ENCODE data around the gene THSD7B. TPM values are rescaled to one million over a fixed set of nuclear protein-coding genes. Genes with fewer than 3 reads are reported as not detected.

Gene THSD7B
- total and polyA plus RNA-seq, 3 experiments from 2014 or later: not detected

GRCh38 chr2:137508739-137509384, 743.5 kb downstream of the THSD7B start:
- H3K36me3 ChIP-seq (ENCODE audit: insufficient read depth, low read length): no peaks in the 10 kb centered on the region

GRCh38 chr2:137511526-137511925, 746.2 kb downstream of the THSD7B start:
- Mint-ChIP-seq H3K27me3 (peaks cover 0 to 1% of the 10 kb centered on the region in 2 donors), H3K4me1 (no peaks in the 10 kb centered on the region), H3K36me3 (no peaks in the 10 kb centered on the region), H3K4me3 (no peak overlapping the region), H3K9me3 (peaks cover 2 to 12% (median 6%) of the 10 kb centered on the region in 5 donors), H3K27ac (no peak overlapping the region)
- H3K27ac ChIP-seq (ENCODE audit: low read depth, low read length): no peak overlapping the region
- H3K36me3 ChIP-seq (ENCODE audit: insufficient read depth, low read length): no peaks in the 10 kb centered on the region
- H3K4me1 ChIP-seq (ENCODE audit: insufficient read depth, low read length): no peaks in the 10 kb centered on the region
- ChIA-PET CTCF (no interaction called here), POLR2A (no interaction called here)
- no peak overlapping the region for H3K4me3 ChIP-seq (ENCODE audit: low read length)
- no peak for DNase-seq
- H3K9me3 ChIP-seq (ENCODE audit: low read length): no peaks in the 10 kb centered on the region
- H3K27me3 ChIP-seq (ENCODE audit: insufficient read depth, low read length, poor library complexity, severe bottlenecking): no peaks in the 10 kb centered on the region

More at GRCh38 chr2:137508739-137509384, 743.5 kb downstream of the THSD7B start:
- no peaks in the 10 kb centered on the region for H3K27me3 ChIP-seq (ENCODE audit: insufficient read depth, low read length, poor library complexity, severe bottlenecking)
- DNase-seq: no peak
- no peaks in the 10 kb centered on the region for H3K4me1 Mint-ChIP-seq
- H3K9me3 ChIP-seq (ENCODE audit: low read length): no peaks in the 10 kb centered on the region
- no peak overlapping the region for H3K4me3 ChIP-seq (ENCODE audit: low read length)
- ChIA-PET POLR2A (no interaction called here), CTCF (no interaction called here)
- H3K9me3 Mint-ChIP-seq: peaks cover 0 to 12% (median 3%) of the 10 kb centered on the region in 5 donors
- H3K4me3 Mint-ChIP-seq: peak overlapping the region in 1 of 7 donors; percentile 68
- H3K27me3 Mint-ChIP-seq: no peaks in the 10 kb centered on the region
- no peaks in the 10 kb centered on the region for H3K4me1 ChIP-seq (ENCODE audit: insufficient read depth, low read length)
- H3K36me3 Mint-ChIP-seq: no peaks in the 10 kb centered on the region
- H3K27ac Mint-ChIP-seq: no peak overlapping the region
- no peak overlapping the region for H3K27ac ChIP-seq (ENCODE audit: low read depth, low read length)

GRCh38 chr2:137521653-137522619, 756.6 kb downstream of the THSD7B start:
- H3K9me3 ChIP-seq (ENCODE audit: low read length): no peaks in the 10 kb centered on the region
- Mint-ChIP-seq H3K4me1 (no peaks in the 10 kb centered on the region), H3K9me3 (peaks cover 0 to 2% (median 0%) of the 10 kb centered on the region in 5 donors), H3K4me3 (no peak overlapping the region), H3K27me3 (no peaks in the 10 kb centered on the region), H3K36me3 (no peaks in the 10 kb centered on the region), H3K27ac (no peak overlapping the region)
- H3K36me3 ChIP-seq (ENCODE audit: insufficient read depth, low read length): no peaks in the 10 kb centered on the region
- H3K27me3 ChIP-seq (ENCODE audit: insufficient read depth, low read length, poor library complexity, severe bottlenecking): no peaks in the 10 kb centered on the region
- CTCF ChIA-PET: no interaction called here
- no peak overlapping the region for H3K4me3 ChIP-seq (ENCODE audit: low read length)
- no peaks in the 10 kb centered on the region for H3K4me1 ChIP-seq (ENCODE audit: insufficient read depth, low read length)
- POLR2A ChIA-PET: no interaction called here
- no peak for DNase-seq
- H3K27ac ChIP-seq (ENCODE audit: low read depth, low read length): no peak overlapping the region

GRCh38 chr2:137522620-137523011, 757.3 kb downstream of the THSD7B start:
- Histone ChIP-seq H3K9me3 (ENCODE audit: low read length) (no peaks in the 10 kb centered on the region), H3K4me3 (ENCODE audit: low read length) (no peak overlapping the region), H3K27ac (ENCODE audit: low read depth, low read length) (no peak overlapping the region), H3K27me3 (ENCODE audit: insufficient read depth, low read length, poor library complexity, severe bottlenecking) (no peaks in the 10 kb centered on the region), H3K36me3 (ENCODE audit: insufficient read depth, low read length) (no peaks in the 10 kb centered on the region), H3K4me1 (ENCODE audit: insufficient read depth, low read length) (no peaks in the 10 kb centered on the region)
- ChIA-PET CTCF (no interaction called here), POLR2A (no interaction called here)
- no peak overlapping the region for H3K4me3 Mint-ChIP-seq
- no peaks in the 10 kb centered on the region for H3K27me3 Mint-ChIP-seq
- no peaks in the 10 kb centered on the region for H3K36me3 Mint-ChIP-seq
- no peak overlapping the region for H3K27ac Mint-ChIP-seq
- peaks cover 0 to 4% (median 0%) of the 10 kb centered on the region in 5 donors for H3K9me3 Mint-ChIP-seq
- H3K4me1 Mint-ChIP-seq: no peaks in the 10 kb centered on the region
- no peak for DNase-seq

- H3K36me3 Mint-ChIP-seq: no peaks in the 10 kb centered on the region
- Histone ChIP-seq H3K27me3 (ENCODE audit: insufficient read depth, low read length, poor library complexity, severe bottlenecking) (no peaks in the 10 kb centered on the region), H3K27ac (ENCODE audit: low read depth, low read length) (no peak overlapping the region), H3K4me1 (ENCODE audit: insufficient read depth, low read length) (no peaks in the 10 kb centered on the region), H3K9me3 (ENCODE audit: low read length) (no peaks in the 10 kb centered on the region), H3K4me3 (ENCODE audit: low read length) (no peak overlapping the region), H3K36me3 (ENCODE audit: insufficient read depth, low read length) (no peaks in the 10 kb centered on the region)
- POLR2A ChIA-PET: no interaction called here
- CTCF ChIA-PET: no interaction called here
- no peaks in the 10 kb centered on the region for H3K4me1 Mint-ChIP-seq
- H3K27me3 Mint-ChIP-seq: no peaks in the 10 kb centered on the region
- no peak overlapping the region for H3K4me3 Mint-ChIP-seq
- no peak for DNase-seq
- H3K27ac Mint-ChIP-seq: no peak overlapping the region
- H3K9me3 Mint-ChIP-seq: peaks cover 0 to 4% (median 0%) of the 10 kb centered on the region in 5 donors
Observed at GRCh38 chr2:137523931-137524330, 758.6 kb downstream of the THSD7B start.

- no peaks in the 10 kb centered on the region for H3K36me3 Mint-ChIP-seq
- Histone ChIP-seq H3K27ac (ENCODE audit: low read depth, low read length) (no peak overlapping the region), H3K9me3 (ENCODE audit: low read length) (no peaks in the 10 kb centered on the region), H3K4me1 (ENCODE audit: insufficient read depth, low read length) (no peaks in the 10 kb centered on the region), H3K27me3 (ENCODE audit: insufficient read depth, low read length, poor library complexity, severe bottlenecking) (no peaks in the 10 kb centered on the region), H3K36me3 (ENCODE audit: insufficient read depth, low read length) (no peaks in the 10 kb centered on the region), H3K4me3 (ENCODE audit: low read length) (no peak overlapping the region)
- ChIA-PET POLR2A (no interaction called here), CTCF (no interaction called here)
- H3K27ac Mint-ChIP-seq: no peak overlapping the region
- H3K9me3 Mint-ChIP-seq: peaks cover 0 to 4% (median 0%) of the 10 kb centered on the region in 5 donors
- no peak overlapping the region for H3K4me3 Mint-ChIP-seq
- H3K27me3 Mint-ChIP-seq: no peaks in the 10 kb centered on the region
- DNase-seq: no peak
- H3K4me1 Mint-ChIP-seq: no peaks in the 10 kb centered on the region
Observed at GRCh38 chr2:137525132-137525531, 759.8 kb downstream of the THSD7B start.

GRCh38 chr2:137525641-137526190, 760.4 kb downstream of the THSD7B start:
- Mint-ChIP-seq H3K4me3 (no peak overlapping the region), H3K27ac (no peak overlapping the region), H3K36me3 (no peaks in the 10 kb centered on the region), H3K9me3 (peaks cover 0 to 6% (median 0%) of the 10 kb centered on the region in 5 donors), H3K4me1 (no peaks in the 10 kb centered on the region), H3K27me3 (no peaks in the 10 kb centered on the region)
- Histone ChIP-seq H3K9me3 (ENCODE audit: low read length) (no peaks in the 10 kb centered on the region), H3K4me3 (ENCODE audit: low read length) (no peak overlapping the region), H3K4me1 (ENCODE audit: insufficient read depth, low read length) (no peaks in the 10 kb centered on the region), H3K36me3 (ENCODE audit: insufficient read depth, low read length) (no peaks in the 10 kb centered on the region), H3K27me3 (ENCODE audit: insufficient read depth, low read length, poor library complexity, severe bottlenecking) (no peaks in the 10 kb centered on the region), H3K27ac (ENCODE audit: low read depth, low read length) (no peak overlapping the region)
- no peak for DNase-seq
- ChIA-PET CTCF (no interaction called here), POLR2A (no interaction called here)

- Histone ChIP-seq H3K9me3 (ENCODE audit: low read length) (no peaks in the 10 kb centered on the region), H3K27ac (ENCODE audit: low read depth, low read length) (no peak overlapping the region), H3K27me3 (ENCODE audit: insufficient read depth, low read length, poor library complexity, severe bottlenecking) (no peaks in the 10 kb centered on the region), H3K36me3 (ENCODE audit: insufficient read depth, low read length) (no peaks in the 10 kb centered on the region), H3K4me1 (ENCODE audit: insufficient read depth, low read length) (no peaks in the 10 kb centered on the region), H3K4me3 (ENCODE audit: low read length) (no peak overlapping the region)
- Mint-ChIP-seq H3K9me3 (peaks cover 0 to 13% (median 2%) of the 10 kb centered on the region in 5 donors), H3K4me1 (no peaks in the 10 kb centered on the region), H3K27ac (no peak overlapping the region), H3K4me3 (no peak overlapping the region), H3K27me3 (no peaks in the 10 kb centered on the region), H3K36me3 (no peaks in the 10 kb centered on the region)
- DNase-seq: no peak
- POLR2A ChIA-PET: no interaction called here
- CTCF ChIA-PET: no interaction called here
Observed at GRCh38 chr2:137535897-137536296, 770.6 kb downstream of the THSD7B start.
